Occipital lobe (tissue), 2 donors: ENCODE results near the gene HOXD10. TPM values are rescaled to one million over a fixed set of nuclear protein-coding genes. Genes with fewer than 3 reads are reported as not detected.

ENCODE experiments used
- DNase-seq: peaks from one replicate; lab custom pipeline; 2025; lab: John Stamatoyannopoulos, UW
- total RNA-seq: library from RNA; depleted of rRNA; stranded (reverse); fragments of >200 nt; gene quantifications from one replicate; pipeline ENCODE4 v1.2.3, GENCODE V29; 2014

HOXD10 gene
- total RNA-seq, 1 donor from 2014 or later: not detected

DNA sequence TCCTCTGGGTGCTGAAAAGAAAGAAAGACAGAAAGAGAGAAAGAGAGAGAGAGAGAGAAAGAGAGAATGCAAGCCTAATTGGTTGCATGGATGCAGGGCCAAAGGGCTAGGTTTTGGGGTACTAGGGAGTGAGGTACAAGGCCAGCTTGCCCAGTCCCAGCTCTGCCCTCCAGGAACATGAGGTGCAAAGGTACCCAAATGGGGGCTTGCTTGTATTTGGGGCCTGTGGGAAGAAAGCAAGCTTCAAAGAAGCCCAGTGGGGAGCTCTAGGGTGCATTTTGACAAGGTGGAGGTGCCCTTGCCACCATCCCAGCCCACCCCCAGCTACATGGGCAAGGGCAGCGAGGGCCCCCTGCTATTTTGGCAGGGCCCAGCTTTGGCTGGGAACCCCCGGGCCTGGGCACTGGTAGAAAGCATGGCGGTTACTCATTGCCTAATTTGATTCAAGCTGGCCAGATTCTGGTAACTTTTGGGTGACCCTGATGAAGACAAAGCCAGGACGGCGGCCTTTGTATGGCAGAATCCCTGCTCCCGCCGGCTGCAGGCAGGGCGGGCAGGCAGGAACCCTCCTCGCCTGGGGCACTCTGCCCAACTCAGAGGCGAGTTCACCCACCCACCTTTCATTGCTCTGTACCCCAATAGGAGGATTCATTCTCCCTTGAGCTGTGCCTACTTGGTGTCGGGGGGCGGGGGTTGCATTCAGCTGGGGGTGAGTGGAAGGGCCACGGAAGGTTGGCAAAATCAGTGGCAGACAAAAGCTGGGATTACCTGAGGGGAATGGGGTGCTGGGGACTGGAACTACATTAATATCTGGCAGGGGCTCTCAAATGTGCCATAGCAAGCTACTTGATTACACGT lies 34.2 kb downstream of the HOXD10 start:
- DNase-seq: no peak

DNA sequence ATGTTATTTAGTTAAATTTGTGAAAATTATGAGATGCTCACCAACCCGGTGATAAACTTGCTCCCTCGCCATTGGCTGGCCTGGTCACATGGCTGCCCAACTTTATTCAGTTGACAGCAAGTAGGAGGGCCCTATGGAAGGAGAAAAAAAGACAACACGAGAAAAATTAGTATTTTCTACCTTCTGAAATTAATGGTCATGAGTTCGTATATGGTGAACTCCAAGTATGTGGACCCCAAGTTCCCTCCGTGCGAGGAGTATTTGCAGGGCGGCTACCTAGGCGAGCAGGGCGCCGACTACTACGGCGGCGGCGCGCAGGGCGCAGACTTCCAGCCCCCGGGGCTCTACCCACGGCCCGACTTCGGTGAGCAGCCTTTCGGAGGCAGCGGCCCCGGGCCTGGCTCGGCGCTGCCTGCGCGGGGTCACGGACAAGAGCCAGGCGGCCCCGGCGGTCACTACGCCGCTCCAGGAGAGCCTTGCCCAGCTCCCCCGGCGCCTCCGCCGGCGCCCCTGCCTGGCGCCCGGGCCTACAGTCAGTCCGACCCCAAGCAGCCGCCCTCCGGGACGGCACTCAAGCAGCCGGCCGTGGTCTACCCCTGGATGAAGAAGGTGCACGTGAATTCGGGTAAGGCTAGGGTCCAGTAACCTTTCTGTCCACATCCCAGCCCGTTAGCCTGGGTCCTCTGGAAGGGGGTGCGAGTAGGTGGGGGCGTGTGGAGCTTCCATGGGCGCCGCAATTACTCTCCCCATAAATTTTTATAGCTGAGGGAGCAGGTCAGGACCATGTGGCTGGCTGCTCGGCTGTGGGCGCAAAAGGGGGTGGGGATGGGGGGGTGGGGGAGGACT lies 35.1 kb downstream of the HOXD10 start, which contains the start of gene HOXD4:
HOXD4 (plus strand) TSS at position 109 of the 846 bp plus-strand sequence; CDS start at position 193, 84 bp downstream.
- DNase-seq: no peak

DNA sequence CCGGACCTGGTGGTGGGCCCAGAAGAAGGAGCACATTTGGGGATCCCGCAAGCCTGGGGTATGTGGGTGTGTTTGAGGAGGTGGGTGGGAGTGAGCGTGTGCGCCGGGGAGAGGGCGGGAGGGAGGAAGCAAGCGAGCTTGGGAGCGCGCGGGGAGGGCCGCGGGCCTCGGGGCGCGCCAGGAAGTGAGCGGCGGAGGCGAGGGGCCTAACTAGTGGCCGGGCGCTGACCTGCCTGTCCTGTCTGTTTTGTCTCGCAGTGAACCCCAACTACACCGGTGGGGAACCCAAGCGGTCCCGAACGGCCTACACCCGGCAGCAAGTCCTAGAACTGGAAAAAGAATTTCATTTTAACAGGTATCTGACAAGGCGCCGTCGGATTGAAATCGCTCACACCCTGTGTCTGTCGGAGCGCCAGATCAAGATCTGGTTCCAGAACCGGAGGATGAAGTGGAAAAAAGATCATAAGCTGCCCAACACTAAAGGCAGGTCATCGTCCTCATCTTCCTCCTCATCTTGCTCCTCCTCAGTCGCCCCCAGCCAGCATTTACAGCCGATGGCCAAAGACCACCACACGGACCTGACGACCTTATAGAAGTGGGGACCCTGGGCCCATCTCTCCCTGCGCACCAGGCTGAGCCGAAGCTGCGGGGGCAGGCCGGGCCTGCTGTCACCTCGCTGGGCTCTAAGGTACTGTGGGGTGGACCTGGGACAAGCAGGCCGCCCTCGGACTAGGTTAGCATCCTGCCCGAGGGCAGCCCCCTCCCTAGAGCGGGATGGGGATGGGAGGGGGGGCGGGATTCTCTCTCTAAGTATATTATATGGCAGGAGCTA lies 36.0 kb downstream of the HOXD10 start:
- DNase-seq: no peak

- DNase-seq: no peak
These were observed 38.1 kb downstream of the HOXD10 start for GRCh38 chr2:176154576-176155252.

DNA sequence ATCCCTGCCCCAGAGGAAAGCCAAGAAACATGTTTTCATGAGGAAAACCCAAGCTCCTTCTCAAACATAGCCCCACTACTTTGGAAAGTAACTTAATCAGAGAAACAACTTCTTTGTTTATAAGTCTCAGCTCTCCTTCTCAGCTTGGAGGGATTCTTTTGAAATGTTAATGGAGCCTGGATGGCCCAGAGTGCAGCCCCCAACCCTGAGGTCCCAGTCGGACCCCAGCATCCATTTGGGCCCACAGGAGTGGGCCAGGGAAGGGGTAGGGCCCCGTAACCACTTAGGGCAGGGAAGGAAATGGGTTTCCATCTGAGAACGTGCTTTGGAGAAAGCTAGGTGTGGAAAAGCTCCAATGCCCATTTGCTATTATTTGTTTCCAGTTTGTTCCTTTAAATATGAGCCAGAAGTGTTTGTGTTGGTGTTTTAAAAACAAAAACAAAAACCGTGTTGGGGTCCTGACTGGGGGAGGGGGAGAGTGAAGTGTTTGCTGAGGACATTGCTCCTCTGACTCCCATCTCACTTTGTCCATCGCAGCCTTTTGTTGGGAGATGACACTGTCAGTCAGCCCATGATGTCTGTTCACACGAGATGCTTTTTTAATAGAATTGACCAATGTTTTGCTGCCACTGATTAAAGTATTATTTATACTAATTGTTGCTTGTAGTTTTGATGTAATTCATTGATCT lies 38.9 kb downstream of the HOXD10 start:
- no peak for DNase-seq

- no peak for DNase-seq
These were observed 39.8 kb downstream of the HOXD10 start for GRCh38 chr2:176156301-176156806.

DNA sequence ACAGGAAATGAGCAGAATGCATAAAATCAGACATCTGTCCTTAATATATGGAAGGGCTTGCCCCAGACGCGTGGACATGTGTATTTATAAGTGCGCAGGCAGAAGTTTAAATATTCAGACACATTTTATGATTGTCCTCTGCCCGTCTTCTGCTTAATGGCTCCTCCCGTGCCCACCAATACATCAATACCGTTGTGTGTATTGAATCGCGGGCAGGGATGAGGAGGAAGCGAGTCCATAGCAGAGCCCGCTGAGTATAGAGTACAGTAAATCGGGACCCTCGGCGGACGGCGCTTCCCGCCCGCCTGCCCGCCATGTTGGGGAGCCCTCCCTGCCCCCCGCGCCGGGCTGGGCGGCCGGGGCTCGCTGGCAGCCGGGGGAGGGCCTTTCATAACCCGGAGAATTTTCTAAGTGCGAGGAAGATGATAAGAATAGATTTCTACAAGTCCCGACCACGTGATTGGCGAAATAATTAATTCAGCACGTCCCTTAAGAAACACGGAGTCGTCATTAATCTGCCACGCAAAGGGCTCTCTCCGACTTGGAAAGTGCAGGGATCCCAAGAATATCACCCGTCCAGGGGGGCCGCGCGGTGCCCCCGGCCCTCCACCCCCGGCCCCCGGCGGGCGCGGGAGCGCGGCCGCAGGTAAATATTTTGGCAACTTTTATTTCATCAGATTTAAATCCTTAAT lies 40.4 kb downstream of the HOXD10 start, which contains the start of gene HOXD3:
HOXD3 (plus strand) TSS at position 501 of the 692 bp plus-strand sequence. CDS start 11,808 bp downstream, outside the sequence.
- no peak for DNase-seq

- DNase-seq: no peak
These were observed 41.1 kb downstream of the HOXD10 start for GRCh38 chr2:176157499-176158185.

DNA sequence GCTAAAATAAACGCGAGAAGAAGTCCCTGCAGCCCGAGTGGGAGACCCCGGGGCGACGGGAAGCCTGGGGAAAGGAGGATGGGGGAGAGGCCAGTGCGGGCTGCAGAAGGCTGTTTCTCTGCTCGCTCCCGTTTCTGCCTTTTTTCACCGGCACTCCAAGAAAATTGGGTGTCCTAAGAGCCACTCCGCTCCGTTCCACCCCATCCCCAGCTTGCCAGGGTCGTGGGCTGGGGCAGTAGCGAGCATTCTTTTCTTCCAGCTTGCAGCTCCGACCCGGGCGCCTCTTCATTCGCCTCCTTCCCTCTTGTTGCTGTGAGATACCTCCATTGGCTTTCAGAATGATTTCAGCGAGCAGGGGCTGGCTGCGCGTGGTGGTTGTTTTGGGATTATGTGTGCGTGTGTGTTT lies 41.6 kb downstream of the HOXD10 start:
- no peak for DNase-seq

- no peak for DNase-seq
These were observed 42.5 kb downstream of the HOXD10 start for GRCh38 chr2:176158855-176159662.

- DNase-seq: no peak
These were observed 43.2 kb downstream of the HOXD10 start for GRCh38 chr2:176159663-176160250.

DNA sequence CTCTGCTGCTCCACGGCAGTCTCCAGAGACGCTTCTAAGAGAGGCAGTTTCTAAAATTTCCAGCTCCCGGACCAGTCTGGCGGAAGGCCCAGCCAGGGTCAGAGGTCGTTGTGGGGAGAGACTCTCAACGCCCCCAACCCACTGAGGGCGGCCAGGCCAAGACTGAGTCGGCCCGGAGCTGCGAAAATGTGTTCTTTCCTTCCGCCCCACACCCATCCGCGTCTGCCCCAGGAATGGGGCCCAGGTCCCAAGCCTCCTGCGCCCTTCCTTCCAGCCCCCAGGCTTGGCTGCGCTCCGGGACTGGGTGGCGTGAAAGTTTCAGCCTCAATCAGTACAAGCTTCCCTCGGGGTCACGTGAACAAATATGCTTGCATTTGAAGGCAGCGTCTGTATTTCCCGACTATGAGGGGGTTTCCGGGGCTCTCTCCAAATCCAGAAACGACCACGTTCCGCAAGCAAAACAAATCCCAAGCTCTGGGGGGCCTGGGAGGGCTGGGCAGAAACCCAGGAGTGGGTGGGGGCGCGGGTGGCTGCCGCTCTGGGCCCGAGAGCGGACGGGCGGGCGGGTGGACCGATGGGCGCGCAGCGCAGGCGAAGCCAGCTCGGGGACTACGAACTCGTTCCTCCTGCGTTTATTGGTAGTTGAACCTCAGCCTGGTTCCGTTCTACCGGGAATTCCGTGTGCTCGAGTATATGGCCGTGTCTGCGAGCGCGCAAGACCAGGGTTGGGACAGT lies 43.8 kb downstream of the HOXD10 start:
- no peak for DNase-seq

DNA sequence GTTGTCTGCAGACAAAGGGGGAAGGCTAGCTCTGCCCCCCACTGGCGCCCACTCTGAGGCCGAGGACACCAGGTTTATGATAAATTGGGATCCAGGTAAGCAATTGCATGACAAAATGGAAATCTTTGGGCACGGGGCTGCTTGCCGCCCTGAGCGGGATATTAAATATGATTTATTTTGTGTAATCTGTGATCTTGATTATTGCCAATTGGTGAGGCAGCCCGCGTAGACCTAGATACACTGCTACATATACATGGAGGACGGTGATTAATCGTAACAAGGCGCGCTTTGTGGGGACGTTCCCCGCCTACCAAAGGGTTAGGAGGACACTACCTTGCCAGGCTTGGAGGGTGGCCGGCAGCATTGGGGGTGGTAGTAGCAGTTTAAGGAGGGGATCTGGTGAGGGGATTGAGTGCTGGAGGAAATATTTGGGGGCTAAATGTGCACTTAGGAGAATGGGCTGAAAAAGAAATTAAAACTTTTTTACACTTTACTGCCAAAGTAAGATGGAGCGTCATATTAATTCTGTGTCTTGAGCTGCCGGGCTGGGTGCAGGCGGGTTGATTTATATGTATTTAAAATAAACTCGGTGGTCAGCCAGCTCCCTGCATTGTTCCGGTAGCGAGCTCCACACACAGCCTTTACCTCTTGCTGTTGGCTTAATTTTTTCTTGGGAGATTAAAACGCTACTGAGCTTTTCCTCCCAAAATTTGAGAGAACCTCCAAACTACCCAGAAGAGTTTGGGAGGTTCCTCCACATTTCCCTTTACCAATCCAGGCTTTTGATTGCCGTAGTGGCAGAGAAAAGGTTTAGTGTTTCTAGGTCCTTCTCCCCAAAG lies 44.6 kb downstream of the HOXD10 start:
- DNase-seq: no peak

DNA sequence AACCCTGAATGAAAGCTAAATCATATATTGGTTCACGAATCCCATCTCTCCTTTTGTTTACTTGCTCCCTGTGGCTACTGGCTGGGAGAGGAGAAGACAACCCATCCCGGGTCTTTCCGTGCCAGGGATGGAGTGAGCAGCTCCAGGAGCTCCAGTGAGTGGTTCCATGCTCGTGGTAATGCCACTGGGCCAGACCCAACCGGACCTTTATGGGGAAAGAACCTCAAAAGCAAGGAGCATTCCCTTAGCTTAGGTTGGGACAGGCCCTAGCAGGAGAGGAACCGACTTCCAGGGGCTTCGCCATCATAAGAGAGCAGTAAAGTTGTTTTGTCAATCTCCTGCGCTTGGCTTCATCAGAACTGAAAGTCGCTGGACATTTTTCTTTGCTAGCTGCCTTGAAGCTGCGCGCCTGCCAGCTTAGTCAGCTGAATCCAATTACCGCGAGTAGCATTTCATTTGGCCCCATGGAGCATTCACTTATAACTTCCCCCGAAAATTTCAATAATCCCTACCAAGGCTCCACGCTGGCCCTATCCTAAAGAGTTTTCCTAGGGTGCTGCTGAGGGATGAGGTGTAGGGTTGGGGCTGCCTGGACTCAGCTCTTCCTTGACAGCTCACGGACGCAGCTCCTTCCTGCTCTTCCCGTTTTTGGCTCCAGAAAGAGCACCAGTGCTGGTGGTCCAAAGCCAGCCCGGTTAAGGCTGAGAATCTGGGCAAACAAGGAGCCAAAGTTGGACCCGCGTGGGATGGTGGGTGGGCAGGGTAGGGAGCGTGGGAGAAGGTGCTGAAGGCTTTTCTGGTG lies 45.4 kb downstream of the HOXD10 start:
- DNase-seq: no peak
